Fibroblast of villous mesenchyme (primary cell): ENCODE measurements around the gene KIAA0232. TPM values are rescaled to one million over a fixed set of nuclear protein-coding genes. Genes with fewer than 3 reads are reported as not detected.
A peak's percentile ranks its signal among the peaks of the same experiment; 100 is the strongest.

Source experiments
- DNase-seq: peaks from one replicate; pipeline ENCODE4 v3.0.0-alpha.2; 2010; ENCODE audit warnings: low read depth
- H3K4me3 ChIP-seq: 2 replicates; pipeline ENCODE4 v1.5.1; 2011; ENCODE audit warnings: low read depth, mild to moderate bottlenecking, low read length
- CTCF ChIP-seq: IDR thresholded peaks from 2 replicates; pipeline ENCODE4 v1.5.1; 2012; ENCODE audit warnings: low read depth, mild to moderate bottlenecking, low read length; ENCODE audit not compliant: insufficient read depth
- total RNA-seq: library from RNA; depleted of rRNA; stranded (reverse); fragments of >200 nt; gene quantifications from 2 replicates; pipeline ENCODE4 v1.2.3, GENCODE V29; 2012

The KIAA0232 gene
- total RNA-seq, 1 donor, result 29.8 TPM

- TF ChIP-seq CTCF, result no peak
- no peak overlapping the region for H3K4me3 ChIP-seq
These were observed 32.0 kb upstream of the KIAA0232 start for GRCh38 chr4:6750286-6751221.

GRCh38 chr4:6751611-6752485 is 30.7 kb upstream of the KIAA0232 start:
- DNase-seq, result peak; percentile 22
- no peak overlapping the region for H3K4me3 ChIP-seq
- TF ChIP-seq CTCF, result no peak

More at GRCh38 chr4:6750286-6751221, 32.0 kb upstream of the KIAA0232 start:
- no peak for DNase-seq

GRCh38 chr4:6752486-6752829 is 30.1 kb upstream of the KIAA0232 start:
- no peak overlapping the region for H3K4me3 ChIP-seq
- no peak for DNase-seq
- no peak for TF ChIP-seq CTCF

GRCh38 chr4:6753103-6753560 is 29.4 kb upstream of the KIAA0232 start:
- TF ChIP-seq CTCF, result no peak
- H3K4me3 ChIP-seq, result no peak overlapping the region
- DNase-seq, result no peak

GRCh38 chr4:6753891-6754290 is 28.6 kb upstream of the KIAA0232 start:
- no peak for TF ChIP-seq CTCF
- DNase-seq, result no peak
- H3K4me3 ChIP-seq, result no peak overlapping the region

- no peak for TF ChIP-seq CTCF
- no peak for DNase-seq
- H3K4me3 ChIP-seq, result no peak overlapping the region
These were observed 27.9 kb upstream of the KIAA0232 start for GRCh38 chr4:6754481-6755087.
